NT2/D1 (cell line): Measurements from ENCODE around the gene KCNJ14.

Experiments used
- YY1 ChIP-seq: IDR thresholded peaks from 2 replicates; pipeline ENCODE4 v1.6.1; 2011; ENCODE audit not compliant: insufficient read length, insufficient read depth
- ZNF274 ChIP-seq: IDR thresholded peaks from 2 replicates; pipeline ENCODE4 v1.6.1; 2011; ENCODE audit warnings: mild to moderate bottlenecking, low read depth, low read length

- TF ChIP-seq YY1: no peak
- TF ChIP-seq ZNF274: no peak
These were observed 29.0 kb downstream of the KCNJ14 start for GRCh38 chr19:48484247-48484893.
